Measurements from ENCODE around the gene HERC2.
"Not testable (repeated sequence)": the region's sequence is repeated elsewhere in the genome, so short reads cannot be mapped to it uniquely, and the experiment has no call there.

Gene HERC2, protein sequence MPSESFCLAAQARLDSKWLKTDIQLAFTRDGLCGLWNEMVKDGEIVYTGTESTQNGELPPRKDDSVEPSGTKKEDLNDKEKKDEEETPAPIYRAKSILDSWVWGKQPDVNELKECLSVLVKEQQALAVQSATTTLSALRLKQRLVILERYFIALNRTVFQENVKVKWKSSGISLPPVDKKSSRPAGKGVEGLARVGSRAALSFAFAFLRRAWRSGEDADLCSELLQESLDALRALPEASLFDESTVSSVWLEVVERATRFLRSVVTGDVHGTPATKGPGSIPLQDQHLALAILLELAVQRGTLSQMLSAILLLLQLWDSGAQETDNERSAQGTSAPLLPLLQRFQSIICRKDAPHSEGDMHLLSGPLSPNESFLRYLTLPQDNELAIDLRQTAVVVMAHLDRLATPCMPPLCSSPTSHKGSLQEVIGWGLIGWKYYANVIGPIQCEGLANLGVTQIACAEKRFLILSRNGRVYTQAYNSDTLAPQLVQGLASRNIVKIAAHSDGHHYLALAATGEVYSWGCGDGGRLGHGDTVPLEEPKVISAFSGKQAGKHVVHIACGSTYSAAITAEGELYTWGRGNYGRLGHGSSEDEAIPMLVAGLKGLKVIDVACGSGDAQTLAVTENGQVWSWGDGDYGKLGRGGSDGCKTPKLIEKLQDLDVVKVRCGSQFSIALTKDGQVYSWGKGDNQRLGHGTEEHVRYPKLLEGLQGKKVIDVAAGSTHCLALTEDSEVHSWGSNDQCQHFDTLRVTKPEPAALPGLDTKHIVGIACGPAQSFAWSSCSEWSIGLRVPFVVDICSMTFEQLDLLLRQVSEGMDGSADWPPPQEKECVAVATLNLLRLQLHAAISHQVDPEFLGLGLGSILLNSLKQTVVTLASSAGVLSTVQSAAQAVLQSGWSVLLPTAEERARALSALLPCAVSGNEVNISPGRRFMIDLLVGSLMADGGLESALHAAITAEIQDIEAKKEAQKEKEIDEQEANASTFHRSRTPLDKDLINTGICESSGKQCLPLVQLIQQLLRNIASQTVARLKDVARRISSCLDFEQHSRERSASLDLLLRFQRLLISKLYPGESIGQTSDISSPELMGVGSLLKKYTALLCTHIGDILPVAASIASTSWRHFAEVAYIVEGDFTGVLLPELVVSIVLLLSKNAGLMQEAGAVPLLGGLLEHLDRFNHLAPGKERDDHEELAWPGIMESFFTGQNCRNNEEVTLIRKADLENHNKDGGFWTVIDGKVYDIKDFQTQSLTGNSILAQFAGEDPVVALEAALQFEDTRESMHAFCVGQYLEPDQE (N-terminal part only)

DNA sequence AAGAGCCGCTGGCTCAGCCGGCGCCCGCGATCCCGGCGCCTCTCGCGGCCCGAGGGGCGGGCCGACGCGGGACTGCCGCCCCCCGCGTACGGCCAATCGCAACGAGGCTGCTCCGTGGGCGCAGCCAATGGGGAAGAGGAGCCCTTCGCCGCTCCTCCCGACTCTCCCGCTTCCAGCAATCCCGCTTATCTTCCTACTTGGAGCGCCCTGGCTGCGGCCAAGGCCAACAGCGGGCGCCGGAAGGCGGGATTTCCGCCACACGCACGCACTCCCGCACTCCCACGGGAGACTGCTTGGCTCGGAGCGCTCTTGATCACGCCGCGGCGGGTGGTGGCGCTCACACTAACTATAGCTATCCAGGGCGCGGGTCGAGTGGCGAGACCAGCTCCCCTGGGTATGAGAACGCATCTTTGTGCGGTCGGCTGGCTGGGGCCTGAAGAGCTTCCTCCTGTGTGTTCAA lies at the start of gene HERC2:
Gene HERC2 (minus strand): TSS at position 51 of the 460 bp plus-strand sequence. CDS start 746 bp downstream, outside the sequence.
- not testable (repeated sequence) for DNase-seq

DNA sequence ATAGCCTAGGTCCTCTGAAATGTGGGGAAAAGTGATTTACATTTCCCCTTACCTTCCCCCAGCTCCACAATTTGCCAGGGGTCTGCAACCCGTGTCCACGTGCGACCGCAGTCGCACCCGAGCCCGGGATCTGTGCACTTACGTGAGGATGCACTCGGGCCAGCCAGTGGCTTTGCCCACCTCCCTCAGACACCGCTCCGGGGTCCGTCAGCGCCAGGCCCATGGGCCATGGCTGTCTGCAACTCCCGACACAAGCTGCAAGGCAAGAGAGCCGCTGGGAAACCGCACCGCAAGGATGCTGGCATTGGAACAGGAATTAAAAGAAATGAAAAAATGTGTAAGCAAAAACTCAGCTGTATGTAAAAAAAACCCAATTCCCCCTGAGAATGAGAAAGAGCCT lies 43.5 kb upstream of the HERC2 start:
- DNase-seq = not testable (repeated sequence)

DNA sequence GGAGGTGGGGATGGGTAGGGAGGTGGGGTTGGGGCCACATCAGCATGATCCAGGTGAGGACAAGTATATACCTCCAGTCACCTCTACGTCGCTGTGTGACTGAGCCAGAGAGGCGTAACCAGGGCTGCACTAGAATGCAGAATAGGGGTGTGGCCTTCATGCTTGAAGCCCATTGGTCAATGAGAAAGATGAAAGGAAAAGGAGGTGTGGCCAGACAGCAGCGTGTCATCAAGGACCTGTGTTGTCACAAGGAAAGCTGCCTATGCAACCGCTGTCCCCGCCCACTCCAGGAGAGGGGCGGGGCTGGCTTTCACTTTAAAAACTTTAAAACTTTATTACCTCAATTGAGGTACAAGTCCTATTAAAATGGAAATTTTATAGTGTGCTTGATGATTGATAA lies 36.0 kb upstream of the HERC2 start, which contains the start of gene GOLGA6L24:
Gene GOLGA6L24 (minus strand): TSS at position 101 of the 400 bp plus-strand sequence. CDS start 61 bp downstream, at position 40.
- DNase-seq = not testable (repeated sequence)

DNA sequence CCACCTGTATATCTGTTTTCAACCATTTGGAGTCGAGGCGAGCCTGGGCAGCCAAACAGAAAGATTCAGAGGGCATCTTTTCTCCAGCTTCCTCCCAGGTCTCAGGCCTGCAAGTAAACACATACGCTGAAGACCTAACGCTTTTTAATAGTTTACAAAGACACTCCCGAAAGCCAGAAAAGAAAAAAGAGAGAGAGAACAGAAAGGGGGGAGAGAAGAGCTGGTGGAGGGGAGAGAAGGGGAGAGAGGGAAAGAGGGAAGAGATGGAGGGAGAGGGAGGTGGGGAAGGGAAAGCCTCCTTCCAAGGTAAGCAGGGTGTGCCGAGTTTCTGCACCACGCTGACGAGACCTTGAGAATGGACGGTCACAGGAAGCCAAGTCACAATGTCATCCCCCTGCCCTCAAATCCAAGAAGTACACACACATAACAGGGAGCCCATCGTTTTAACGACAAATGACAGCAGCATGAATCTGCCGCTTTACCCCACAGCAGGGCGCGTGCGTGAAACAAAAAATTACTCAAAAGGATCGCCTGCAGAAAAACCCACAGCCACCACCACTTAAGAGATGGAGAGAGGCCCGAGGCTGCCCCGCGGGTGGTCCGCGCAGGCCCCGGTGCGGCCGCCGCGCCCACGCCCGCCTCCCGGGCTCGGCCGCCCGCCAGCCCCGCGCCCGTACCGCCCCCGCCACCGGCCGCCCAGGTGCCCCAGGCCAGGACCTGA lies 461 bp downstream of the HERC2 start:
- DNase-seq = not testable (repeated sequence)

DNA sequence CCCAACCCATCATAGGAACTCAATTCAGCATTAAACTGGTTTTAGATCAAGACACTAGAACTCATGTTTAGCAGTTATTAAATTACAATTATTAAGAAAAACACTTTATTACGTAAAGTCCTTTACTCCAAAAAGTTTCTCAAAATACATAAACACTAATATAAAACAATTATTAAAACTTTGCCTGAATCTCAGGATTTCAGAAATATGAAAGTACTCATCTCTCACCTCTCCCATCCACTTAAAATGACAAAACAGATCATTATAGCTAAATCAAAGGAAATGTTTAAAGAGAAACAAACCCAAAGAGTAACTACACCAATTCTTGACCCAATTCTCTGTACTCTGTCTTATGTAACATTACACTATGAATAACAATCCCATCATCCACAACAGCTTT lies 2.3 kb downstream of the HERC2 start:
- not testable (repeated sequence) for DNase-seq

DNA sequence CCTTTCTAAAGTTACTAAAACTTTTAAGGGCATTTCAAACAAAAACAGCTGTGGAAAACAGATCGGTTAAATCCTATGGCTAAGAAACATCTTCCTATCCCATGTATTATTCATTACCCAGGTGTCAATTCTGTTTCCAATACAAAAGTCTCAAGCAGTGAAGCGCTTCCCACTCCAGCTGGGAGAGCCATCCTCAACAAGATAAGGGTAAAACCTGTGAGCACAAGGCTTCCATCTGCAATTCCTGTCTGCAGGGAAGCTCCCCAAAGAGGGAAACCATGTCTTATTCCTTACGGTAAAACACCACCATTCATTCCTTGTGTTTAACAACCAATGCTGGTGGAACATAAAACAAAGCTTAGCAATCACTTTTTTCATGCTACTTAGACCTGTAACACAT lies 3.2 kb downstream of the HERC2 start:
- DNase-seq = not testable (repeated sequence)

DNA sequence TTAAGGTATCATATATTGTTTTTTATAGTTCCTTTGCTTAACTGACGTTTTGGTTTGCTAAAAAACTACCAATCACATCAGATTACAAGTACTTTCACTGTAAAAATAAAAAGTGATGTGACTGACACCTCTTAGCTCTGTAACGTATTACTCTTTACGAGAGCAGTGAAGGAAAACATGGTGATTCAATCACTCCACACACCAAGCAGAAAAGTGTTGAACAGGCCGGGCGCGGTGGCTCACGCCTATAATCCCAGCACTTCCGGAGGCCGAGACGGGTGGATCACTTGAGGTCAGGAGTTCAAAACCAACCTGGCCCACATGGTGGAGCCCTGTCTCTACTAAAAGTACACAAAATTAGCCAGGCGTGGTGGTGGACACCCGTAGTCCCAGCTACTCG lies 3.9 kb downstream of the HERC2 start:
- not testable (repeated sequence) for DNase-seq

DNA sequence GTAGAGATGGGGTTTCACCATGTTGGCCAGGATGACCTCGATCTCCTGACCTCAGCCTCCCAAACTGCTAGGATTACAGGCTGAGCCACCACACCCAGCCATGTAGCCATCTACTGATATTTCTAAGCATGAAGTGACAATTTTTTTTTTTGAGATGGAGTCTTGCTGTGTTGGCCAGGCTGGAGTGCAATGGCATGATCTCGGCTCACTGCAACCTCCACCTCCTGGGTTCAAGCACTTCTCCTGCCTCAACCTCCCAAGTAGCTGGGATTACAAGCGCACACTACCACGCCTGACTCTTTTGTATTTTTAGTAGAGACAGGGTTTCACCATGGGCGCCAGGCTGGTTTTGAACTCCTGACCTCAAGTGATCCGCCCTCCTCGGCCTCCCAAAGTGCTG lies 5.0 kb downstream of the HERC2 start:
- DNase-seq = not testable (repeated sequence)

DNA sequence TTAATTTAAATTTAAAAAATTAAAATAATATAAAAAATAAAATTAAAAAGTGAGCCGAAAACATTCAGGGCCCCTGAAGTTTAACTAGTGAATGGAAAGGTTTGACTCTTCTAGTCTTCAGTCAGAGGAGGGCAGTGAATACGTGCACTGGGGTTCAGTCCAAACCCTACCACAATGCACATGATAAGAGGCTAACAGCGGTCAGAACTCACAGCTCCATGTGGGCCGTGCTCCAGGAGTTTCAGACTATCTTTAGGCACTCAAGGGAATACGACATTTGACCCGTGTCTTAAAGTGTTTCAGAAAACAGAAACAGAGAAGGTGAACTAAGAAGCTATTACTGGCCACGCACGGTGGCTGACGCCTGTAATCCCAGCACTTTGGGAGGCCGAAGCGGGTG lies 11.5 kb downstream of the HERC2 start:
- not testable (repeated sequence) for DNase-seq

DNA sequence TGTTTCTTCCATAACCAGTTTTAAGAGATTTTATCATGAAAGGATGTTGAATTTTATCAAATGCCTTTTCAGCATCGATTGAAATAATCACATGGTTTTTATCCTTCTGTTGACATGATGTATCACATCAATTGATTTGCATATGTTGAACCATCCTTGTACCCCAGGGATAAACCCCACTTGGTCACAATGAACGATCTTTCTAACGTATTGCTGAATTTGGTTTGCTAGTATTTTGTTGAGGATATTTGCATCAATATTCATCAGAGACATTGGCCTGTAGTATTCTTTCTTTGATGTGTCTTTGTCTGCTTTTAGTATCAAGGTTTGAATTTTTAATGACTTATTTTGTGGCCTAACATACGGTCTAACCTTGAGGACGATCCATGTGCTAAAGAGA lies 13.3 kb downstream of the HERC2 start:
- DNase-seq = not testable (repeated sequence)

DNA sequence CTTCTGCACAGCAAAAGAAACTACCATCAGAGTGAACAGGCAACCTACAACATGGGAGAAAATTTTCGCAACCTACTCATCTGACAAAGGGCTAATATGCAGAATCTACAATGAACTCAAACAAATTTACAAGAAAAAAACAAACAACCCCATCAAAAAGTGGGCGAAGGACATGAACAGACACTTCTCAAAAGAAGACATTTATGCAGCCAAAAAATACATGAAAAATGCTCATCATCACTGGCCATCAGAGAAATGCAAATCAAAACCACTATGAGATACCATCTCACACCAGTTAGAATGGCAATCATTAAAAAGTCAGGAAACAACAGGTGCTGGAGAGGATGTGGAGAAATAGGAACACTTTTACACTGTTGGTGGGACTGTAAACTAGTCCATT lies 16.3 kb downstream of the HERC2 start:
- DNase-seq = not testable (repeated sequence)

DNA sequence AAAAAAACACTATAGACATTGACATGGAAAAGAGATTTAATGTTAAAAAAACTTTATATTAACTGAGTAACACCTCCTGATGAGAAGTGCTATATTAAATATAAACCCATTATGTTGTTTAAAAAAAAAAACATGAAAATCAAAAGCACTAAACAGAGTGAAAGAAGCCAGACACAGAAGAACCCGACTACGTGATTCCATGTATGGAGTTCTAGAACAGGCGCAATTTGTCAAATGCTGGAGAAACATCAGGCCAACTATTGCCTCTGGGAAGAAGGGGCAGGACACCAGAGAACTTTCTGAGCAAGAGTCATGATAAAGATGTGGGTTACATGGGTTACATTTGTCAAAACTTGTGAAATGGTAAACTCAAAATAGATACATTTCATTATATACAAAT lies 24.5 kb downstream of the HERC2 start:
- not testable (repeated sequence) for DNase-seq

DNA sequence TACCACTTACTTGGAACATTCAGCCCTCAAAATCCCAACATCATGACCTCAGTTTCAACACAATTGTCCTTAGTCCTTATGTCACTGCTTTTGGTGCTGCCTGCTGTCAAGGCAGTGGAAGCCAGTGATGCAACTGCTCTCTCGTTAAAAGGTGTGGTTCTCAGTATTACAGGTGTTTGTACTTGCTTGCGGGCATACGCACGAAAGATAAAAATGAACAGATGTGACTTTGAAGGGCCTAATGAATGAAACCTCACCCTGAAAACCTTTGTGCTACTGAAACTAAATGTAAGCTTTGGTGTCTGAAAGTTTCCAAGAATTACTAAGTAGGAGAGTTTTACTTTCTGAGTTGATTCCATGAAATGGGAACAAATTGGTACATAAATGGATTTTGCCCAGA lies 25.2 kb downstream of the HERC2 start:
- not testable (repeated sequence) for DNase-seq

DNA sequence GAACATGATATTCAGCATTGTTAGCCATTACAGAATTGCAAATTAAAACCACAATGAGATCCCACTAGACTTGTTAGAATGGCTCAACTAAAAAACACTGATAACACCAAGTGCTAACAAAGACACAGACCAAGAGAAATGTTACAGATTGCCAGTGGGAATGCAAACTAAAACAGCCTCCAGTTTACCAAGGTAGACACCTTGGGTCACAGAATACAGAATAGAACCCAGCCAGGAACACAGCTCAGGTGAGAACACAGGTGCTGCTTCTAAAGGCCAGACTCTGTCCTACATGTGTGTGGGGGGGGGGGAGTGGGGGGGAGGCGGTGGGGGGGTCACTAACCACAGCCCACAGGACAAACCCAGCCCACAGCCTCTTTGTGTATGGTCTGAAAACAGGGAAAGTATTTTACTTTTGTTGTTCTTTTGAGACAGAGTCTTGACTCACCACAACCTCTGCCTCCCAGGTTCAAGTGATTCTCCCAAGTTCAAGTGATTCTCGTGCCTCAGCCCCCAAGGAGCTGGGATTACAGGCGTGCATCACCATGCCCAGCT lies 26.9 kb downstream of the HERC2 start:
- DNase-seq = not testable (repeated sequence)

DNA sequence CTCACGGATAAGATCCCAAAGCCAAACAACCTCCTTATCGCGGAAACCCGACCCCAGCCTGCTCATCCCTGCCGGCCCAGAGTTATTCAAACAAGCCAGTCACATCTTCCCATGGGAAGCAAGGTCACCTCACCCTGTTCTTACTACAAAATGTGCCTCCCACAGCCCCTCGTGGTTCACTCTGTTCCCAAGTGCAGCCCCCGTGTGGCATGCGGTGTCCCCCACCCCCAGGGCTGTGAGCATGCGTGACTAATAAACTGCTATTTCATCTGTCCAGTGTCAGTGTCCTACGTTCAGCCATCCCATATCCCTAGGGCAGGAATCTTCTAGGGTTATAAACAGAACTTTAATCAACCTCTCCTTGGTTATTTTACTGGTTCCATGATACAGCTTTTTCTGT lies 27.4 kb downstream of the HERC2 start:
- not testable (repeated sequence) for DNase-seq

DNA sequence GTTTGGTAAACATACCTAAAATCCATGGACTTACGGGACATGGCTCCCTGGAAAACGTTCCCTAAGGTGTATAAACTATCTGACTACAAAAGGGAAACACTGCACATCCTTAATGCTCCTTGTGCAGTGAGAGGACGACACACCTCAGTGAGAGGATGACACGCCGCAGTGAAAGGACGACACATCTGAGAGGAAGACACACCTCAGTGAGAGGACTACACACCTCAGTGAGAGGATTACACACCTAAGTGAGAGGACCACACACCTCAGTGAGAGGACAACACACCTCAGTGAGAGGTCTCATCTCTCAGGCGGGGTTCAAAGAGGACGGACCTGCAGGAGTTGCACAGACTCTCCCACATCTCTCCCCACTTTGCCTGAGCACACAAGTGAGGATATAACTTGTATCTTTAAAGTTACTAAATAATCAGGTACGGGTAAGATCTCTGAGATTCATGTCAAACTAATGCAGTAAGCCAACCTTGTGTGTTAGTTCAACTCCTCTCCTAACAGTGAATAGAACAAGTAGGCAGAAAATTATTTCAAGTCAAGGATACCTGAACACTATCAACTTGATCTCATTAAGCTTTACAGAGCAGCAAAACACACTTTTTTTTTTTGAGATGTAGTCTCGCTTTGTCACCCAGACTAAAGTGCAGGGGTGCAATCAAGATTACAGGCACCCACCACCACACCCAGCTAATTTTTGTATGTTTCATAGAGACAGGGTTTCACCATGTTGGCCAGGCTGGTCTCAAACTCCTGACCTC lies 32.1 kb downstream of the HERC2 start:
- no peak for DNase-seq

DNA sequence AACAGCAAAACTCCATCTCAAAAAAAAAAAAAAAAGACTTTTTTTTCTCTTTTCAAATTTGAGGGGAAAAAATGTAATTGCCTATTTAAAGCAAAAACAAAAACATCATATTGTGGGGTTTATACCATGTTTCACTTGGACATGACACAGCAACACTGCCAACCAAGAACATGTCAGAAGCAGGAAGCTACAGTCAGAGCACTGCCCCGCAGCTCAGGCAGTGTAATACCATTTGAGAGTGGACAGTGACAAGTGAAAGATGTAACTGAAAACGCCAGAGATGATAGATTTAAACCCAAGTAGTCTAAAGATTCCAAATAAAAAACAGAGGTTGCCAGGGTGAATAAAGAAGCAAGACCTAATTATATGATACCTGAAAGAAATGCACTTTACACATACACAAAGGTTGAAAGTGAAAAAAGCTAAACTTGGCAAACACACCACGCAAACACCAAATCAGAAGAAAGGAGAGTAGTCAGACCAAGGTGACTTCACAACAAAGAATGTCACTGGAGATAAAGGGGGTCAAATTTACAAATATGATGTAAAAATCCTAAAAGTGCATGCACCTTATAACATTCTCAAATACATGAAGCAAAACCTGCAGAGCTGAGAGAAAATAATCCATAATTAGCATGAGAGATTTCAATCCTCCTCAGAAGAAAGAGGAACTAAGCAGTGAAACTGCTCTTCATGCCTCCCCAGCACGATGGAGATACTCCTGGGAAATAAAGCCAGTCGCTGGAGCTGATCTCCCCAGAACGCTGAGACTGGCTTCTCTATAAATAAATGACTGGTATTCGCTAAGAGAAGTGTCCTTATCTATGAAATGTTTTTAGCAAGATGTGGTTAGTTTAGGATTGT lies 32.9 kb downstream of the HERC2 start:
- DNase-seq = not testable (repeated sequence)

DNA sequence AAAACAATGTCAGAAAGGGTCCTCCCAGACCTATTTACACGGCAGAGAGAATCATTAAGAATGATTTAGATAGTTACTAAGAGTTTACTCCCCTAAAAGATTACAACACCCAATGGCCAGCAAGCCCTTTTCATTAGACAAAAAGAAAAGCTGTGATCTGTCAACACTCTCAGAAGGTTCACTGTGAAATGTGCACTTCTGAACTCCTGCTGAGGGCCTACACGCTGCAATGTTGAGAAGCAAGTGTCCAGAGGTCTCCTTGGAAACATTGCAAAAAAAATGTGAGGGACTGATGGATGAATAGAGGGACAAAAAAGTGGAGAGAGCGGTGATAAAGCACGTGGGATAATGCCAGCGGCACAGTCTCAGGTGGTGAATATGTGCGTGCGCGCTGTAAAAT lies 35.3 kb downstream of the HERC2 start:
- not testable (repeated sequence) for DNase-seq

DNA sequence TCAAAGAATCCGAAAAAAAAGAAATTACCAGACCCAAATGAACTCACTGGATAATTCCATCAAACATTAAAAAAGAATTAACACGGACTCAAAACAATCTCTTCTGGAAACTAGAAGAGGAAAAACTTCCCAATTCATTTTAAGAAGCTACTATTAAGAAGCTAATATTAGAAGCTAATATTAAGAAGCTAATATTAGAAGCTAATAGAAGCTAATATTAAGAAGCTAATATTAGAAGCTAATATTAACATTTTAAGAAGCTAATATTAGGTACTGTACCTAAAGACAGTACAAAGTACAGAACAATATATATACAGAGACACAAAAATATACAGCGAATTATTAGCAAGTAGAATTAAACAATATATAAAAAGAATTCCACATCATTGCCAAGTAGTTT lies 35.9 kb downstream of the HERC2 start:
- DNase-seq = no peak

DNA sequence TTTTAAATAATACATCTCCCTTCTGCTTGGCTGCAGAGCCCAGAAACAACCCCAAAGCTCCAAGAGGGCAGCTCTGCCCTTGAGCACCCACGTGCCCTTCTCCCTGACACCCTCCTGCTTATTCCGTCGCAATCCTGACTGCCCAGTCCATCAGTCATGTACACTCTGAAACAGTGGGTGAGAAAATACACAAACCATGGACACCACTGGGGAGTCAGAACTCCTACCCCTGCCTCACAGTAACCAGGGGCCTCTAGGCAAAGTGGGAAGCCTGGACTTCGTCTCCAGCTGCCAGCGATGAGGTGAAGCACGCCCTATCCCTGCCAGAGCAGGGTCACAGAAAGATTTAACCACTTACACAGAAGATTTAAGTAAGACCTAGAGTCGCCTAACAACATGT lies 40.1 kb downstream of the HERC2 start:
- DNase-seq = no peak
